ENCODE data around the gene NETO2. TPM values are rescaled to one million over a fixed set of nuclear protein-coding genes. Genes with fewer than 3 reads are reported as not detected.
A peak's percentile ranks its signal among the peaks of the same experiment; 100 is the strongest.

Gene NETO2
- total and polyA plus RNA-seq, 2 of the 13 experiments (the other 11 are each of a cell fraction or from before 2014, with no cell fraction given), result 8.2 to 13.5 TPM

DNA sequence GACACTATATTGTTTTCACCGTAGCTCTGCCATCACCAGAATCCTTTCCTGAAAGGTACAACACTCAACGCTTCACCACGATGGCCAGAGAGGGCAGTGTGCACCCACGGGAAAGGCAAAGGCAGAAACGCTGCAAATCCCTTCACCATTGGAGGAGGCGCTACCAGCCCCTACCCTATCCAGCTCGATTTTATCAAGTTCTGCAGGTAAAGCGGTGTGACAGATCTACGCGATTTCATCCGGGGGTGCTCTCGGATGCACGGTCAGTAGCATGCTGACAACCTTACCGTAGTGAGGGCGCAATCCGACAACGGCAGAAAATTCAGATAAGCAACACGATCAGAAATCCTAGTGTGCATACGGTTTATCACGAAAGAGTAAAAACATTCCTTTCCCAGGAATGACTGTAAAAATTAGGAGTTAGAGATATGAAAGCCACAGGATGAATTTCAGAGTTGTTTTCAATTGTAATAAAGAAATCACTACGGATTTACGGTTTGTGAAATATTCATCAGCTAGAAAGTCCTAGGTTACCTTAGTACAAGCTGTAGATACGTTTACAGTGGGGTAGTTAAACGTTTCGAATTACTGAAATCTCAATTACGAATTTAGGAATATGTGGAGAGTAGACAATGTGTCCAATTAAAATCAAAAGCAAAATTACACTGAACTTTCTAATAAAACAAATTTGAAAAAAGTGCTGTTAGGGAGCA lies 1.8 kb downstream of the NETO2 start (continued):
- TF ChIP-seq ZMYM4 (CRISPR knock-in tag; IDR thresholded peaks at IDR 0.05) (peak; percentile 71; the same call in 1 of the 2 replicates), ZNF367 (CRISPR knock-in tag; IDR thresholded peaks at IDR 0.05; ENCODE audit: borderline replicate concordance) (no peak), FOXP1 (IDR thresholded peaks at IDR 0.05) (no peak), FOXP1 (CRISPR knock-in tag; IDR thresholded peaks at IDR 0.05) (no peak), ZNF263 (CRISPR knock-in tag; IDR thresholded peaks at IDR 0.05) (no peak), HDAC2 (CRISPR knock-in tag; IDR thresholded peaks at IDR 0.05) (peak; percentile 65; the same call in 1 of the 2 replicates), THYN1 (CRISPR knock-in tag; IDR thresholded peaks at IDR 0.05; ENCODE audit: borderline replicate concordance, low read depth) (no peak), XRCC5 (optimal IDR thresholded peaks at IDR 0.05; ENCODE audit: low read length) (peak; percentile 99), ZFP41 (CRISPR knock-in tag; IDR thresholded peaks at IDR 0.05; ENCODE audit: borderline replicate concordance) (no peak), REXO4 (CRISPR knock-in tag; IDR thresholded peaks at IDR 0.05; ENCODE audit: borderline replicate concordance) (no peak), ZBTB8A (CRISPR knock-in tag; IDR thresholded peaks at IDR 0.05; ENCODE audit: borderline replicate concordance, low read depth) (no peak), GPN1 (CRISPR knock-in tag; IDR thresholded peaks at IDR 0.05; ENCODE audit: borderline replicate concordance) (no peak), ZNF256 (CRISPR knock-in tag; conservative IDR thresholded peaks at IDR 0.05) (no peak), ZNF350 (CRISPR knock-in tag; IDR thresholded peaks at IDR 0.05; ENCODE audit: borderline replicate concordance, low read depth) (peak; percentile 45; the same call in 1 of the 2 replicates), ZNF136 (CRISPR knock-in tag; IDR thresholded peaks at IDR 0.05; ENCODE audit: low read depth) (no peak), RFX1 (IDR thresholded peaks at IDR 0.05) (no peak), GATAD1 (CRISPR knock-in tag; IDR thresholded peaks at IDR 0.05) (peak; percentile 57), ZNF792 (CRISPR knock-in tag; IDR thresholded peaks at IDR 0.05) (peak; percentile 57; the same call in 1 of the 2 replicates), EP300 (IDR thresholded peaks at IDR 0.05; ENCODE audit: low read depth in 2 of 2, low read length in 2 of 2) (no peak), EP300 (CRISPR knock-in tag; IDR thresholded peaks at IDR 0.05; ENCODE audit: borderline replicate concordance) (no peak), MIER2 (CRISPR knock-in tag; IDR thresholded peaks at IDR 0.05) (peak; percentile 59; the same call in 1 of the 2 replicates), ZNF780A (CRISPR knock-in tag; IDR thresholded peaks at IDR 0.05) (no peak), ZNF225 (CRISPR knock-in tag; IDR thresholded peaks at IDR 0.05) (no peak), HES4 (CRISPR knock-in tag; IDR thresholded peaks at IDR 0.05; ENCODE audit: borderline replicate concordance) (no peak), MXD4 (CRISPR knock-in tag; IDR thresholded peaks at IDR 0.05) (no peak), NRL (CRISPR knock-in tag; IDR thresholded peaks at IDR 0.05; ENCODE audit: borderline replicate concordance) (no peak), PAF1 (CRISPR knock-in tag; IDR thresholded peaks at IDR 0.05) (no peak), NFYC (CRISPR knock-in tag; IDR thresholded peaks at IDR 0.05) (peak; percentile 52; the same call in 1 of the 2 replicates), MAZ (IDR thresholded peaks at IDR 0.05; ENCODE audit: borderline replicate concordance, low read depth, low read length) (no peak), MAZ (CRISPR knock-in tag; IDR thresholded peaks at IDR 0.05; ENCODE audit: low read depth) (peak; percentile 38; the same call in 1 of the 2 replicates), ZNF510 (CRISPR knock-in tag; IDR thresholded peaks at IDR 0.05; ENCODE audit: low read depth) (no peak)
- TF ChIP-seq, protein P1, sequence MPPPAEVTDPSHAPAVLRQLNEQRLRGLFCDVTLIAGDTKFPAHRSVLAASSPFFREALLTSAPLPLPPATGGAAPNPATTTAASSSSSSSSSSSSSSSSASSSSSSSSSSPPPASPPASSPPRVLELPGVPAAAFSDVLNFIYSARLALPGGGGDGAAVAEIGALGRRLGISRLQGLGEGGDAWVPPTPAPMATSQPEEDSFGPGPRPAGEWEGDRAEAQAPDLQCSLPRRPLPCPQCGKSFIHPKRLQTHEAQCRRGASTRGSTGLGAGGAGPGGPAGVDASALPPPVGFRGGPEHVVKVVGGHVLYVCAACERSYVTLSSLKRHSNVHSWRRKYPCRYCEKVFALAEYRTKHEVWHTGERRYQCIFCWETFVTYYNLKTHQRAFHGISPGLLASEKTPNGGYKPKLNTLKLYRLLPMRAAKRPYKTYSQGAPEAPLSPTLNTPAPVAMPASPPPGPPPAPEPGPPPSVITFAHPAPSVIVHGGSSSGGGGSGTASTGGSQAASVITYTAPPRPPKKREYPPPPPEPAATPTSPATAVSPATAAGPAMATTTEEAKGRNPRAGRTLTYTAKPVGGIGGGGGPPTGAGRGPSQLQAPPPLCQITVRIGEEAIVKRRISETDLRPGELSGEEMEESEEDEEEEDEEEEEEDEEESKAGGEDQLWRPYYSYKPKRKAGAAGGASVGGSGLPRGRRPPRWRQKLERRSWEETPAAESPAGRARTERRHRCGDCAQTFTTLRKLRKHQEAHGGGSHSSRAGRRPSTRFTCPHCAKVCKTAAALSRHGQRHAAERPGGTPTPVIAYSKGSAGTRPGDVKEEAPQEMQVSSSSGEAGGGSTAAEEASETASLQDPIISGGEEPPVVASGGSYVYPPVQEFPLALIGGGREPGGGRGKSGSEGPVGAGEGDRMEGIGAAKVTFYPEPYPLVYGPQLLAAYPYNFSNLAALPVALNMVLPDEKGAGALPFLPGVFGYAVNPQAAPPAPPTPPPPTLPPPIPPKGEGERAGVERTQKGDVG (CRISPR knock-in tag; IDR thresholded peaks at IDR 0.05; ENCODE audit: borderline replicate concordance), result no peak

Measured in HepG2 (cell line).